K562 (cell line): ENCODE results near the gene TCF4. TPM values are rescaled to one million over a fixed set of nuclear protein-coding genes. Genes with fewer than 3 reads are reported as not detected.

Source experiments
- ATAC-seq: fragments of 200-7000 bp; cut with Tn5 transposase; 3 replicates; pipeline ENCODE4 v1.9.1; 2020; ENCODE audit warnings: moderate library complexity
- BruUV-seq: library from RNA; stranded (reverse); fragments of 400-500 nt; replicated peaks from 2 replicates; lab custom pipeline; 2021; lab: Mats Ljungman, UMichigan
- CTCF ChIA-PET: fragments of 300-600 bp; formaldehyde crosslinking; extraction: SDS; loops from one replicate; lab custom pipeline; 2021; ENCODE audit warnings: low intra/inter-chr PET ratio; lab: Yijun Ruan, JAX
- POLR2A ChIA-PET: fragments of 300-600, 350-650 bp; sonication (Branson Sonifier 250); formaldehyde crosslinking; extraction: SDS; loops from one replicate; lab custom pipeline; 2021; ENCODE audit warnings: antibody characterized with exemption, inconsistent platforms; lab: Yijun Ruan, JAX
- DNase-seq, 4 experiments: peaks; one replicate each; pipeline versions ENCODE4 v3.0.0 to v3.0.0-alpha.2; 2011 to 2018; ENCODE audit warnings: low spot score in 3 of 4, mixed read lengths in 3 of 4; ENCODE audit errors: extremely low read depth in 1 of 4
- FAIRE-seq: peaks from 2 replicates; lab custom pipeline; 2011; peaks lifted over from hg19 to GRCh38; lab: Jason Lieb, UNC
- H2AFZ ChIP-seq: 2 replicates; pipeline ENCODE4 v1.6.0; 2011; ENCODE audit warnings: low read depth, low read length, control low read depth, inconsistent platforms
- H3K27ac ChIP-seq: fragments of 200-600 bp; 3 replicates; pipeline ENCODE4 v1.8.0; 2011; ENCODE audit warnings: low read depth, mild to moderate bottlenecking, control low read depth, inconsistent platforms, low read length, moderate library complexity, mixed read lengths; ENCODE audit errors: extremely low read depth
- H3K27me3 ChIP-seq, 2 experiments: fragments of 300-600 bp in 1 of 2; 2 replicates in 1 of 2; 3 replicates in 1 of 2; pipeline versions ENCODE4 v1.6.0 to v1.8.0; 2011; ENCODE audit warnings: inconsistent platforms in 2 of 2, low read length in 2 of 2, mild to moderate bottlenecking in 1 of 2, mixed read lengths in 1 of 2, moderate library complexity in 1 of 2; ENCODE audit not compliant: control insufficient read depth in 2 of 2, insufficient read depth in 2 of 2
- H3K36me3 ChIP-seq: fragments of 300-600 bp; 3 replicates; pipeline ENCODE4 v1.8.0; 2011; ENCODE audit warnings: mild to moderate bottlenecking, low read length, inconsistent platforms; ENCODE audit not compliant: control insufficient read depth, insufficient read depth
- H3K4me1 ChIP-seq, 2 experiments: fragments of 200-600 bp in 1 of 2; replicated peaks in 1 of 2; 2 replicates in 1 of 2; 3 replicates in 1 of 2; pipeline versions ENCODE4 v1.5.1 to v1.8.0; 2011; ENCODE audit warnings: inconsistent platforms in 2 of 2, low read length in 2 of 2, mild to moderate bottlenecking in 1 of 2, mixed read lengths in 1 of 2, moderate library complexity in 1 of 2; ENCODE audit not compliant: control insufficient read depth in 2 of 2, insufficient read depth in 2 of 2
- H3K4me2 ChIP-seq: 2 replicates; pipeline ENCODE4 v1.6.1; 2011; ENCODE audit warnings: low read length, control low read depth, inconsistent platforms, mixed read lengths; ENCODE audit not compliant: insufficient read depth
- H3K4me3 ChIP-seq: fragments of 200-600 bp; sonication (generic), shearing (Covaris generic); 2 replicates; pipeline ENCODE4 v1.5.1; 2016; ENCODE audit warnings: control low read depth, inconsistent platforms
- H3K79me2 ChIP-seq: fragments of 200-600 bp; 3 replicates; pipeline ENCODE4 v1.8.0; 2011; ENCODE audit warnings: low read length, inconsistent platforms; ENCODE audit not compliant: control insufficient read depth, insufficient read depth
- H3K9ac ChIP-seq, 2 experiments: 2 replicates each; pipeline versions ENCODE4 v1.6.0 to v1.6.1; 2011; ENCODE audit warnings: low read depth in 2 of 2, low read length in 2 of 2, control low read depth in 1 of 2, inconsistent platforms in 1 of 2, mild to moderate bottlenecking in 1 of 2, mixed read lengths in 1 of 2; ENCODE audit not compliant: insufficient read depth in 1 of 2
- H3K9me1 ChIP-seq: one replicate; pipeline ENCODE4 v1.6.0; 2011; ENCODE audit warnings: inconsistent platforms, mild to moderate bottlenecking, low read length, moderate library complexity; ENCODE audit not compliant: control insufficient read depth, insufficient read depth
- H3K9me3 ChIP-seq: replicated peaks from 2 replicates; pipeline ENCODE4 v1.5.1; 2011; ENCODE audit warnings: low read depth, low read length, inconsistent platforms; ENCODE audit not compliant: control insufficient read depth, insufficient read depth
- H4K20me1 ChIP-seq: replicated peaks from 2 replicates; pipeline ENCODE4 v1.6.1; 2011; ENCODE audit warnings: low read length, inconsistent platforms, mixed read lengths; ENCODE audit not compliant: control insufficient read depth, insufficient read depth
- BMI1 ChIP-seq: fragments of 150-350 bp; IDR thresholded peaks from 2 replicates; pipeline ENCODE4 v1.6.1; 2014; ENCODE audit warnings: low read length
- HDAC1 ChIP-seq, 2 experiments: fragments of 450-650 bp; IDR thresholded peaks; 2 replicates each; pipeline ENCODE4 v1.6.1; 2016 to 2017; ENCODE audit warnings: inconsistent platforms in 1 of 2, mild to moderate bottlenecking in 1 of 2, moderate library complexity in 1 of 2
- MCM2 ChIP-seq: fragments of 450-650 bp; IDR thresholded peaks from 2 replicates; pipeline ENCODE4 v1.6.1; 2017; ENCODE audit warnings: low read depth, mild to moderate bottlenecking
- SIRT6 ChIP-seq: IDR thresholded peaks from one replicate; pipeline ENCODE4 v1.6.1; 2012; ENCODE audit warnings: low read depth, mild to moderate bottlenecking, control low read depth, inconsistent platforms, low read length, moderate library complexity
- ZBTB17 ChIP-seq: fragments of 450-650 bp; formaldehyde crosslinking; IDR thresholded peaks from 2 replicates; pipeline ENCODE4 v1.4.0; 2020; ENCODE audit warnings: mild to moderate bottlenecking
- ZBTB7A ChIP-seq: IDR thresholded peaks from 2 replicates; pipeline ENCODE4 v1.6.1; 2011; ENCODE audit warnings: low read depth, mild to moderate bottlenecking, low read length, moderate library complexity, borderline replicate concordance; ENCODE audit not compliant: control insufficient read depth
- ZKSCAN1 ChIP-seq: fragments of 150-350 bp; IDR thresholded peaks from 2 replicates; pipeline ENCODE4 v1.6.1; 2016; ENCODE audit warnings: low read depth, low read length
- WGBS: fragments of 100-300 bp; shearing (Covaris generic); methylation state at CpG from one replicate; pipeline ENCODE4 v1.1.6; 2016; ENCODE audit warnings: low coverage, mixed read lengths; ENCODE audit not compliant: insufficient coverage; ENCODE audit errors: missing lambda C conversion rate; 5-methylcytosine and 5-hydroxymethylcytosine counted together
- in situ Hi-C: fragments of 300-500 bp; cut with MboI; formaldehyde crosslinking; loops from 4 replicates; pipeline ENCODE4 v1.15.0; 2018; ENCODE audit warnings: inconsistent platforms, mixed read lengths
- intact Hi-C: fragments of 100-400 bp; cut with micrococcal nuclease; formaldehyde crosslinking; loops from 2 replicates; pipeline ENCODE4 v1.14.2; 2022
- polyA plus RNA-seq, 8 experiments: library from polyadenylated mRNA; depleted of rRNA in 4 of 8; stranded (reverse) in 5 of 8; unstranded in 3 of 8; fragments of >200 nt; fragmentation: Nextera tagmentation in 2 of 8; fragmentation: Illumina TruSeq in 1 of 8; extraction: Ambion mirVana in 2 of 8; extraction: Trizol in 1 of 8; gene quantifications; 2 replicates each; pipeline versions ENCODE4 v1.2.1 to v1.2.3, GENCODE V29; 2011 to 2014; ENCODE audit warnings: inconsistent platforms in 1 of 8, missing spikeins in 1 of 8
- total RNA-seq, 7 experiments: library from RNA; depleted of rRNA in 6 of 7; stranded (reverse); fragments of >200 nt in 6 of 7; fragmentation: Illumina TruSeq in 2 of 7; extraction: Trizol in 2 of 7; gene quantifications; 2 replicates each; pipeline versions ENCODE4 v1.2.1 to v1.2.3, GENCODE V29; 2011 to 2021; ENCODE audit warnings: low replicate concordance in 1 of 7

TCF4 gene
- total and polyA plus RNA-seq, 9 of the 15 experiments (the other 6 are each of a cell fraction or from before 2014, with no cell fraction given): 4.8 to 24.7 (median 15.2) TPM

GRCh38 chr18:55246278-55246677 is 341.7 kb downstream of the TCF4 start:
- Histone ChIP-seq H3K9me1 (no peaks in the 10 kb centered on the region), H3K79me2 (no peaks in the 10 kb centered on the region), H3K9ac (no peak overlapping the region), H3K9me3 (no peaks in the 10 kb centered on the region), H3K36me3 (no peaks in the 10 kb centered on the region; the same call in 2 of the 3 replicates), H3K4me2 (no peak overlapping the region), H4K20me1 (no peaks in the 10 kb centered on the region), H3K27me3 (no peaks in the 10 kb centered on the region), H2AFZ (no peak overlapping the region), H3K4me3 (no peak overlapping the region), H3K27ac (no peak overlapping the region), H3K4me1 (peaks cover 0 to 8% of the 10 kb centered on the region in 2 experiments; a peak in 2 of 5 replicates)
- BruUV-seq: no TSS peak
- ATAC-seq (no peak), FAIRE-seq (no peak), DNase-seq (no peak)
- in situ Hi-C loops (loop anchor here (25.0 kb wide), 2 partner anchors 541 to 1316 kb away; no protein-coding TSS in a partner anchor), intact Hi-C loops (no loop called here)
- CTCF ChIA-PET: no interaction called here
- POLR2A ChIA-PET: no interaction called here
- TF ChIP-seq BMI1: no peak

GRCh38 chr18:55245211-55245614 is 342.8 kb downstream of the TCF4 start:
- TF ChIP-seq ZBTB17 (CRISPR knock-in tag) (no peak), SIRT6 (no peak), ZKSCAN1 (no peak), MCM2 (no peak), HDAC1 (IDR thresholded peaks at IDR 0.05) (no peak), ZBTB7A (no peak)
- Histone ChIP-seq H3K4me1 (no peaks in the 10 kb centered on the region), H3K79me2 (no peaks in the 10 kb centered on the region; the same call in 2 of the 3 replicates), H3K4me3 (no peak overlapping the region), H3K4me2 (no peak overlapping the region), H3K9ac (no peak overlapping the region), H3K27me3 (no peaks in the 10 kb centered on the region), H3K9me3 (no peaks in the 10 kb centered on the region), H2AFZ (no peak overlapping the region), H3K27ac (no peak overlapping the region), H3K36me3 (no peaks in the 10 kb centered on the region; the same call in 2 of the 3 replicates), H3K9me1 (no peaks in the 10 kb centered on the region), H4K20me1 (no peaks in the 10 kb centered on the region)
- FAIRE-seq: no peak
- no peak for ATAC-seq
- BruUV-seq: no TSS peak
- intact Hi-C loops: no loop called here
- ChIA-PET CTCF (no interaction called here), POLR2A (no interaction called here)
- WGBS: 86% methylated on average over 4 of the region's 4 CpGs
- DNase-seq: no peak
- in situ Hi-C loops: loop anchor here (25.0 kb wide), 2 partner anchors 542 to 1317 kb away; no protein-coding TSS in a partner anchor
